Neuron (in vitro differentiated cells): Measurements from ENCODE around the gene RRP1.
"Not testable (repeated sequence)": the region's sequence is repeated elsewhere in the genome, so short reads cannot be mapped to it uniquely, and the experiment has no call there.

Source experiments
- H2AFZ ChIP-seq: one replicate; pipeline ENCODE4 v1.6.1; 2013; ENCODE audit warnings: low read depth, mild to moderate bottlenecking, inconsistent platforms, low read length, moderate library complexity
- H3K27me3 ChIP-seq: one replicate; pipeline ENCODE4 v1.6.1; 2013; ENCODE audit warnings: low read length; ENCODE audit not compliant: insufficient read depth
- H3K36me3 ChIP-seq: one replicate; pipeline ENCODE4 v1.6.1; 2013; ENCODE audit warnings: low read length; ENCODE audit not compliant: insufficient read depth
- H3K4me1 ChIP-seq: one replicate; pipeline ENCODE4 v1.6.1; 2013; ENCODE audit warnings: low read length; ENCODE audit not compliant: insufficient read depth
- H3K4me3 ChIP-seq: 2 replicates; pipeline ENCODE4 v1.5.1; 2013; ENCODE audit warnings: mild to moderate bottlenecking, low read length, moderate library complexity
- H3K9me3 ChIP-seq: one replicate; pipeline ENCODE4 v1.6.1; 2013; ENCODE audit warnings: low read length

RRP1 gene

GRCh38 chr21:43836616-43837015 is 47.2 kb downstream of the RRP1 start:
- Histone ChIP-seq H3K9me3 (peaks cover 8% of the 10 kb centered on the region), H3K27me3 (no peaks in the 10 kb centered on the region), H3K4me3 (no peak overlapping the region), H3K36me3 (no peaks in the 10 kb centered on the region), H2AFZ (no peak overlapping the region), H3K4me1 (no peaks in the 10 kb centered on the region)

- Histone ChIP-seq H3K27me3 (no peaks in the 10 kb centered on the region), H3K4me1 (no peaks in the 10 kb centered on the region), H3K36me3 (no peaks in the 10 kb centered on the region), H2AFZ (no peak overlapping the region), H3K9me3 (no peaks in the 10 kb centered on the region), H3K4me3 (no peak overlapping the region)
Observed at GRCh38 chr21:43840259-43840658, 50.9 kb downstream of the RRP1 start.

- Histone ChIP-seq H3K4me3 (no peak overlapping the region), H2AFZ (no peak overlapping the region), H3K4me1 (no peaks in the 10 kb centered on the region), H3K9me3 (peaks cover 4% of the 10 kb centered on the region), H3K36me3 (no peaks in the 10 kb centered on the region), H3K27me3 (no peaks in the 10 kb centered on the region)
Observed at GRCh38 chr21:43842742-43843141, 53.4 kb downstream of the RRP1 start.

- H3K36me3 ChIP-seq, H3K4me1 ChIP-seq, H3K9me3 ChIP-seq, H2AFZ ChIP-seq, H3K27me3 ChIP-seq, H3K4me3 ChIP-seq: not testable (repeated sequence)
Observed at GRCh38 chr21:43844906-43845305, 55.5 kb downstream of the RRP1 start.

GRCh38 chr21:43845386-43845785 is 56.0 kb downstream of the RRP1 start:
- Histone ChIP-seq H2AFZ (no peak overlapping the region), H3K9me3 (peaks cover 4% of the 10 kb centered on the region), H3K27me3 (no peaks in the 10 kb centered on the region), H3K4me3 (no peak overlapping the region), H3K36me3 (no peaks in the 10 kb centered on the region), H3K4me1 (no peaks in the 10 kb centered on the region)

DNA sequence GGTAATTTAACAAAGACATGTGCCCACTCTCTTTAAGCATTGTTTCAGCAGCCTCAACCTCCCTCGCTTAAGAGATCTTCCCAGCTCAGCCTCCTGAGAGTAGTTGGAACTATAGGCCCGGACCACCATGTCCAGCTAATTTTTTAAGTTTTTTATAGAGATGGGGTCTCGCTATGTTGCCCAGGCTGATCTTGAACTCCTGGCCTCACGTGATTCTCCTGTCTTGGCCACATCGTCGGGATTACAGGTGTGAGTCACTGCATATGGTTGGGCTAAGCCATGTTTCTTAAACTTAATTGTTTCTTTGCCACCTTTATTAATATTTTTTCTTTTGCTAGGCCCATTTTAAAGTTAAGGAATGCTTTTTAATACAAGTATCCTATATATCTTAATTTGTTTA is 57.1 kb downstream of the RRP1 start:
- Histone ChIP-seq H3K36me3 (no peaks in the 10 kb centered on the region), H3K4me1 (no peaks in the 10 kb centered on the region), H2AFZ (no peak overlapping the region), H3K27me3 (no peaks in the 10 kb centered on the region), H3K9me3 (peaks cover 4% of the 10 kb centered on the region), H3K4me3 (no peak overlapping the region)

DNA sequence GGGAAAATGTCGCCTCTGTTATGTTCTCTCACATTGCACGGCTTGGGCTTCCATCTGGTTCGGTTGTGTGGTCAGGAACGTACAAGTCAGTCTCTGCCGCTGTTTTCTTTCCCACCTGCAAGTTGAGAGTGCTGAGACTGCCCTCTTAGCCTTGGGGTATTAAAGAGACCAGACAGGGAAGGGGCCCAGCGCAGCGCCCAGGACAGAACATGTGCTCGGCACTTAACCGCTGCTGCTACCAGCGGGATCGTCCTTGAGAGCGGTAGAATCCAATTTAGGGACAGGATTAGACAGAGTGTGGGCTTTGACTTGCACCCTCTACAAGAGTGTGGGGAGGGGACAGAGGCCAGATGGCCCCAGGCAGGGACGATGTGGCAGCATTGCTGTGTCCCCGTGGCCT is 57.9 kb downstream of the RRP1 start:
- Histone ChIP-seq H3K36me3 (no peaks in the 10 kb centered on the region), H2AFZ (no peak overlapping the region), H3K4me1 (no peaks in the 10 kb centered on the region), H3K4me3 (no peak overlapping the region), H3K9me3 (peaks cover 4% of the 10 kb centered on the region), H3K27me3 (no peaks in the 10 kb centered on the region)

DNA sequence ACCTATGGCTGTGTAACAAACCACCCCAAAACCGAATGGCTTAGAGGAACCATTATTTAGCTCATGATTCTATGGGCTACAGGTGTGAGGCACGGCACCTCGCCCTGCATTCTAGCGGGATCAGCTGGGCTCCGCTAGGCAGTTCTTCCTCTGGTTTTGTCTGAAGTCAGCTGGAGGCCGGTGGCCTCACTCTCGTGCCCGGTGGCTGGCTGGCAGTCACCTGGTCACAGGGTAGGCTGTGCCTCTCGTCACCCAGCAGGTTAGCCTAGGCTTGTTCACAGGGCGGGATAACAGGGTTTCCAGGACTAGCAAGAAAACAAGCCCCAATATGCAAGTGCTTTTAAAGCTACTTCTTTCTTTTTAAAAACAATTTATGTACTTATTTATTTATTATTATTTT is 59.4 kb downstream of the RRP1 start:
- H3K9me3 ChIP-seq: peaks cover 4% of the 10 kb centered on the region
- no peaks in the 10 kb centered on the region for H3K4me1 ChIP-seq
- no peak overlapping the region for H3K4me3 ChIP-seq
- no peaks in the 10 kb centered on the region for H3K27me3 ChIP-seq
- H3K36me3 ChIP-seq: no peaks in the 10 kb centered on the region
- no peak overlapping the region for H2AFZ ChIP-seq

- Histone ChIP-seq H3K4me1 (peaks cover under 1% of the 10 kb centered on the region), H3K36me3 (no peaks in the 10 kb centered on the region), H3K4me3 (no peak overlapping the region), H2AFZ (no peak overlapping the region), H3K9me3 (peaks cover 4% of the 10 kb centered on the region), H3K27me3 (no peaks in the 10 kb centered on the region)
Observed at GRCh38 chr21:43849532-43850299, 60.3 kb downstream of the RRP1 start.

DNA sequence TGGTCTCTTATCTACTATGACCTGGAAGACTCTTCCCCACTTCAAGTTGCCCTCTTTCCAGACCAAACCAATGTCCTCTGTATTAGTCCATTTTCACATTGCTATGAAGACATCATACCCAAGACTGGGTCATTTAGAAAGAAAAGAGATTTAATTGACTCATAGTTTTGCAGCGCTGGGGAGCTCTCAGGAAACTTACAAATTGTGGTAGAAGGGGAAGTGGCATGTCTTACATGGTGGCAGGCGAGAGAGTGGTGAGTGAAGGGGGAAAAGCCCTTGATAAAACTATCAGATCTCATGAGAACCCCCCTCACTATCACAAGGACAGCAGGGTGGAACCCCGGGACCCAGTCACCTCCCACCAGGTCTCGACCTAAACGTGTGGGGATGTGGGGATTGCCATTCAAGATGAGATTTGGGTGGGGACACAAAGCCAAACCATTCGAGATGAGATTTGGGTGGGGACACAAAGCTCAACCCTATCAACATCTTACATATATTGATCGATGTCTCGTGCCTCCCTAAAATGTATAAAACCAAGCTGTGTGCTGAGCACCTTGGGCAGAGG is 61.4 kb downstream of the RRP1 start:
- Histone ChIP-seq H3K4me3 (no peak overlapping the region), H3K36me3 (no peaks in the 10 kb centered on the region), H3K27me3 (no peaks in the 10 kb centered on the region), H3K4me1 (peaks cover 6% of the 10 kb centered on the region), H3K9me3 (peaks cover 4% of the 10 kb centered on the region), H2AFZ (no peak overlapping the region)

- peaks cover 6% of the 10 kb centered on the region for H3K4me1 ChIP-seq
- H2AFZ ChIP-seq: no peak overlapping the region
- peaks cover 4% of the 10 kb centered on the region for H3K9me3 ChIP-seq
- H3K36me3 ChIP-seq: no peaks in the 10 kb centered on the region
- H3K27me3 ChIP-seq: no peaks in the 10 kb centered on the region
- H3K4me3 ChIP-seq: no peak overlapping the region
Observed at GRCh38 chr21:43851593-43851992, 62.2 kb downstream of the RRP1 start.

GRCh38 chr21:43853851-43854772 is 64.7 kb downstream of the RRP1 start:
- no peaks in the 10 kb centered on the region for H3K36me3 ChIP-seq
- H3K9me3 ChIP-seq: no peaks in the 10 kb centered on the region
- no peak overlapping the region for H3K4me3 ChIP-seq
- peaks cover 6% of the 10 kb centered on the region for H3K4me1 ChIP-seq
- H3K27me3 ChIP-seq: no peaks in the 10 kb centered on the region
- no peak overlapping the region for H2AFZ ChIP-seq
